Measurements from ENCODE around the gene CDX1.

The CDX1 gene

GRCh38 chr5:150141544-150142184, 24.9 kb upstream of the CDX1 start:
- H3K18ac ChIP-seq (ENCODE audit: low read length) = peak overlapping the region; percentile 80
- H3K27ac ChIP-seq (replicated peaks; ENCODE audit: low read length) = peak overlapping the region; percentile 76
- H3K14ac ChIP-seq (ENCODE audit: low read length) = no peak overlapping the region
- DNase-seq (ENCODE audit: low spot score) = peak; percentile 67
- no peak overlapping the region for H2BK120ac ChIP-seq (ENCODE audit: low read depth, low read length)
- H3K9ac ChIP-seq (ENCODE audit: low read depth, low read length, poor library complexity) = peak overlapping the region; percentile 88
- no peak overlapping the region for H2AK5ac ChIP-seq (ENCODE audit: low read depth, low read length)
- peak overlapping the region; percentile 59 for H2AFZ ChIP-seq (ENCODE audit: low read length)
- no peaks in the 10 kb centered on the region for H3K79me1 ChIP-seq (ENCODE audit: low read depth, low read length)
- H3K23ac ChIP-seq (ENCODE audit: low read depth, low read length, poor library complexity) = no peak overlapping the region
- no peak overlapping the region for H3K4me2 ChIP-seq (ENCODE audit: insufficient read depth, low read length, poor library complexity, severe bottlenecking)
- no peak overlapping the region for H4K91ac ChIP-seq (ENCODE audit: low read depth, low read length, poor library complexity)
- no peak overlapping the region for H2BK15ac ChIP-seq (ENCODE audit: low read length)
- H4K8ac ChIP-seq (ENCODE audit: low read depth, low read length) = peak overlapping the region; percentile 58
- H3K9me3 ChIP-seq (replicated peaks in 1 of 2; ENCODE audit: control insufficient read depth in 2 of 2, insufficient read depth in 1 of 2, low read depth in 1 of 2, low read length in 2 of 2) = no peaks in the 10 kb centered on the region
- no peak overlapping the region for H3K4ac ChIP-seq (ENCODE audit: low read length)
- no CpG with 5 or more reads among the region's 9 CpGs for WGBS, 2 donors (ENCODE audit: extremely low coverage in 2 of 2, insufficient read length in 2 of 2, insufficient replicate concordance in 1 of 2)
- no peaks in the 10 kb centered on the region for H3K36me3 ChIP-seq (replicated peaks in 1 of 2; ENCODE audit: control insufficient read depth in 2 of 2, insufficient read depth in 2 of 2, low read length in 2 of 2)
- H3K27me3 ChIP-seq (ENCODE audit: control insufficient read depth in 3 of 3, insufficient read depth in 3 of 3, low read depth in 1 of 3, low read length in 3 of 3) = no peaks in the 10 kb centered on the region
- H3K4me1 ChIP-seq (ENCODE audit: control insufficient read depth in 2 of 2, insufficient read depth in 1 of 2, low read depth in 1 of 2, low read length in 2 of 2) = peaks cover 67 to 77% of the 10 kb centered on the region in 2 donors
- peak overlapping the region; percentile 82 for H2BK12ac ChIP-seq (ENCODE audit: low read length)
- H2BK5ac ChIP-seq (ENCODE audit: low read length) = no peak overlapping the region
- H3K4me3 ChIP-seq (ENCODE audit: low read length in 2 of 2) = no peak overlapping the region

- DNase-seq (ENCODE audit: low spot score) = no peak
- H3K18ac ChIP-seq (ENCODE audit: low read length) = peak overlapping the region; percentile 20
- WGBS, 2 donors (ENCODE audit: extremely low coverage in 2 of 2, insufficient read length in 2 of 2, insufficient replicate concordance in 1 of 2) = no CpG with 5 or more reads among the region's 14 CpGs
- H3K79me1 ChIP-seq (ENCODE audit: low read depth, low read length) = no peaks in the 10 kb centered on the region
- H3K27ac ChIP-seq (replicated peaks; ENCODE audit: low read length) = peak overlapping the region; percentile 70
- no peak overlapping the region for H4K8ac ChIP-seq (ENCODE audit: low read depth, low read length)
- no peaks in the 10 kb centered on the region for H3K27me3 ChIP-seq (ENCODE audit: control insufficient read depth in 3 of 3, insufficient read depth in 3 of 3, low read depth in 1 of 3, low read length in 3 of 3)
- no peak overlapping the region for H3K23ac ChIP-seq (ENCODE audit: low read depth, low read length, poor library complexity)
- H3K14ac ChIP-seq (ENCODE audit: low read length) = no peak overlapping the region
- H2BK5ac ChIP-seq (ENCODE audit: low read length) = no peak overlapping the region
- H3K4me3 ChIP-seq (ENCODE audit: low read length in 2 of 2) = no peak overlapping the region
- H2BK12ac ChIP-seq (ENCODE audit: low read length) = peak overlapping the region; percentile 3
- no peak overlapping the region for H4K91ac ChIP-seq (ENCODE audit: low read depth, low read length, poor library complexity)
- H2BK120ac ChIP-seq (ENCODE audit: low read depth, low read length) = no peak overlapping the region
- no peak overlapping the region for H3K4me2 ChIP-seq (ENCODE audit: insufficient read depth, low read length, poor library complexity, severe bottlenecking)
- H2AFZ ChIP-seq (ENCODE audit: low read length) = peak overlapping the region; percentile 59
- H3K9me3 ChIP-seq (replicated peaks in 1 of 2; ENCODE audit: control insufficient read depth in 2 of 2, insufficient read depth in 1 of 2, low read depth in 1 of 2, low read length in 2 of 2) = no peaks in the 10 kb centered on the region
- H3K4me1 ChIP-seq (ENCODE audit: control insufficient read depth in 2 of 2, insufficient read depth in 1 of 2, low read depth in 1 of 2, low read length in 2 of 2) = peaks cover 65 to 83% of the 10 kb centered on the region in 2 donors
- no peak overlapping the region for H3K4ac ChIP-seq (ENCODE audit: low read length)
- no peak overlapping the region for H3K9ac ChIP-seq (ENCODE audit: low read depth, low read length, poor library complexity)
- no peak overlapping the region for H2AK5ac ChIP-seq (ENCODE audit: low read depth, low read length)
- no peak overlapping the region for H2BK15ac ChIP-seq (ENCODE audit: low read length)
- H3K36me3 ChIP-seq (replicated peaks in 1 of 2; ENCODE audit: control insufficient read depth in 2 of 2, insufficient read depth in 2 of 2, low read length in 2 of 2) = no peaks in the 10 kb centered on the region
Observed at GRCh38 chr5:150142185-150142958, 24.2 kb upstream of the CDX1 start.

GRCh38 chr5:150142959-150143349, 23.6 kb upstream of the CDX1 start:
- Histone ChIP-seq H2AK5ac (ENCODE audit: low read depth, low read length) (peak overlapping the region; percentile 93), H3K9ac (ENCODE audit: low read depth, low read length, poor library complexity) (no peak overlapping the region), H3K36me3 (replicated peaks in 1 of 2; ENCODE audit: control insufficient read depth in 2 of 2, insufficient read depth in 2 of 2, low read length in 2 of 2) (no peaks in the 10 kb centered on the region), H3K79me1 (ENCODE audit: low read depth, low read length) (no peaks in the 10 kb centered on the region), H2AFZ (ENCODE audit: low read length) (no peak overlapping the region), H2BK5ac (ENCODE audit: low read length) (peak overlapping the region; percentile 26), H3K23ac (ENCODE audit: low read depth, low read length, poor library complexity) (no peak overlapping the region), H3K27me3 (ENCODE audit: control insufficient read depth in 3 of 3, insufficient read depth in 3 of 3, low read depth in 1 of 3, low read length in 3 of 3) (no peaks in the 10 kb centered on the region), H2BK15ac (ENCODE audit: low read length) (peak overlapping the region; percentile 68), H4K91ac (ENCODE audit: low read depth, low read length, poor library complexity) (no peak overlapping the region), H3K4ac (ENCODE audit: low read length) (no peak overlapping the region), H3K4me2 (ENCODE audit: insufficient read depth, low read length, poor library complexity, severe bottlenecking) (no peak overlapping the region), H3K18ac (ENCODE audit: low read length) (peak overlapping the region; percentile 84), H2BK120ac (ENCODE audit: low read depth, low read length) (no peak overlapping the region), H3K4me3 (ENCODE audit: low read length in 2 of 2) (no peak overlapping the region), H3K9me3 (replicated peaks in 1 of 2; ENCODE audit: control insufficient read depth in 2 of 2, insufficient read depth in 1 of 2, low read depth in 1 of 2, low read length in 2 of 2) (no peaks in the 10 kb centered on the region), H3K14ac (ENCODE audit: low read length) (no peak overlapping the region), H2BK12ac (ENCODE audit: low read length) (no peak overlapping the region), H4K8ac (ENCODE audit: low read depth, low read length) (no peak overlapping the region), H3K4me1 (ENCODE audit: control insufficient read depth in 2 of 2, insufficient read depth in 1 of 2, low read depth in 1 of 2, low read length in 2 of 2) (peaks cover 61 to 80% of the 10 kb centered on the region in 2 donors), H3K27ac (replicated peaks; ENCODE audit: low read length) (no peak overlapping the region)
- no peak for DNase-seq (ENCODE audit: low spot score)
- WGBS, 2 donors (ENCODE audit: extremely low coverage in 2 of 2, insufficient read length in 2 of 2, insufficient replicate concordance in 1 of 2) = no CpG with 5 or more reads among the region's 4 CpGs
